Cardiac fibroblast (primary cell): ENCODE results near the gene UGT1A9.

Experiments
- DNase-seq, 2 donors: peaks; one replicate each; pipeline versions ENCODE4 v3.0.0 to v3.0.0-alpha.2; 2010; ENCODE audit warnings: low read depth in 2 of 2
- H3K4me3 ChIP-seq, 2 donors: replicated peaks in 1 of 2; 1 replicate in 1 of 2; 2 replicates in 1 of 2; pipeline ENCODE4 v1.5.1; 2011; ENCODE audit warnings: low read depth in 2 of 2, low read length in 2 of 2, mild to moderate bottlenecking in 2 of 2, moderate library complexity in 1 of 2
- TF ChIP-seq, protein P1 (sequence below): IDR thresholded peaks from one replicate; pipeline ENCODE4 v1.5.1; 2011; ENCODE audit warnings: low read depth, mild to moderate bottlenecking, low read length, inconsistent platforms

The UGT1A9 gene

DNA sequence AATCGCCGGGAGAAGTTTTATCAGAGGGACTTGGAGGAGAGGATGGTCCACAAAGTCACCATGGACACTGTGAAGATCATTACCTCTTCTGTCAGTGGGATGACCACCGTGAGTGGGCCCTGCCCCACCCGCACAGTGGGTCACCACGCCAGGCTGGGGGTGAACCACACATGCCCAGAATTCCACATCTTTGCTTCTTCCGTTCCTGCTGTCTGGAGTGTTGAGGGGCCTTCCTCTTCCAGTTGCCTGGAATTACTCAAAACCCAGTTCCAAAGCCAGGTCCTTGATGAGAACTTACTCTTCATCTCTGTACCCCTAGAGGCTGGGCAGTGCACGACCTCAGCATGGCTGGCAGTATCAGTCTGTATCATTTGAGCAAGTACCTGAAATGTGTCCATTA, 128.5 kb downstream of the UGT1A9 start:
- TF ChIP-seq, protein P1, sequence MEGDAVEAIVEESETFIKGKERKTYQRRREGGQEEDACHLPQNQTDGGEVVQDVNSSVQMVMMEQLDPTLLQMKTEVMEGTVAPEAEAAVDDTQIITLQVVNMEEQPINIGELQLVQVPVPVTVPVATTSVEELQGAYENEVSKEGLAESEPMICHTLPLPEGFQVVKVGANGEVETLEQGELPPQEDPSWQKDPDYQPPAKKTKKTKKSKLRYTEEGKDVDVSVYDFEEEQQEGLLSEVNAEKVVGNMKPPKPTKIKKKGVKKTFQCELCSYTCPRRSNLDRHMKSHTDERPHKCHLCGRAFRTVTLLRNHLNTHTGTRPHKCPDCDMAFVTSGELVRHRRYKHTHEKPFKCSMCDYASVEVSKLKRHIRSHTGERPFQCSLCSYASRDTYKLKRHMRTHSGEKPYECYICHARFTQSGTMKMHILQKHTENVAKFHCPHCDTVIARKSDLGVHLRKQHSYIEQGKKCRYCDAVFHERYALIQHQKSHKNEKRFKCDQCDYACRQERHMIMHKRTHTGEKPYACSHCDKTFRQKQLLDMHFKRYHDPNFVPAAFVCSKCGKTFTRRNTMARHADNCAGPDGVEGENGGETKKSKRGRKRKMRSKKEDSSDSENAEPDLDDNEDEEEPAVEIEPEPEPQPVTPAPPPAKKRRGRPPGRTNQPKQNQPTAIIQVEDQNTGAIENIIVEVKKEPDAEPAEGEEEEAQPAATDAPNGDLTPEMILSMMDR = no peak
- no peak for DNase-seq
- no peak overlapping the region for H3K4me3 ChIP-seq

DNA sequence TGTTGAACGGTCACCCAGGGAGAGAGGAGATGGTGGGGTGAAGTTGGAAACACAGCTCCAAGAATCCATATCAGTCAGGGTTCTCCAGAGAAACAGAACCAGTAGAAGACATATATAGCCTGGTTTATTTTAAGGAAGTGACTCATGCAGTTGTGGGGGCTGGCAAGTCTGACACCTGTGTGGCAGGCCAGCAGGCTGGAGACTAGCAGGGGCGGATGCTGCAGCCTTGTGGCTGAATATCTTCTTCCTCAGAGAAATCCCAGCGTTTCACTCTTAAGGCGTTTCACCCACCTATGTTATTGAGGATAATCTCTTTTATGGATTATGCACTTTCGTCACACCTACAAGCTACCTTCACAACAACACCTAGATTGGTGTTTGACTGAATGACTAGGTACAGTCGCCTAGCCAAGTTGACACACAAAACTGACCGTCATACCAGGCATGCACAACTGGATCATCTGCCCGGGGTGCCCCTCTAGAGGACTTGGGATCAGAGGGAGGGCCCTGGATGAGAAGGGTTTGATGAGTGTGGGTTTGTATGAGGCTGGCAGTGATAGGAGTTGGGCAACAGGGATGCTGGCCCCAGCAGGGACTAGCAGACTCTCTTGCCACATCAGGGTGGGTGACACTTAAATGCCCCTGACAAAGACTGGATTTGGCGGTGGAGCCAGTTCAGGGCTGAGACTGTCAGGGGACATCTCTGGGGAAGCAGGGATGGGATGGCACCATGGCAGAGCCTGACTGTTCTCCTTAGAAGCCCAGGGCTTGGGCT, 129.8 kb downstream of the UGT1A9 start:
- no peak overlapping the region for H3K4me3 ChIP-seq
- peak; percentile 10 to 14 for DNase-seq

DNA sequence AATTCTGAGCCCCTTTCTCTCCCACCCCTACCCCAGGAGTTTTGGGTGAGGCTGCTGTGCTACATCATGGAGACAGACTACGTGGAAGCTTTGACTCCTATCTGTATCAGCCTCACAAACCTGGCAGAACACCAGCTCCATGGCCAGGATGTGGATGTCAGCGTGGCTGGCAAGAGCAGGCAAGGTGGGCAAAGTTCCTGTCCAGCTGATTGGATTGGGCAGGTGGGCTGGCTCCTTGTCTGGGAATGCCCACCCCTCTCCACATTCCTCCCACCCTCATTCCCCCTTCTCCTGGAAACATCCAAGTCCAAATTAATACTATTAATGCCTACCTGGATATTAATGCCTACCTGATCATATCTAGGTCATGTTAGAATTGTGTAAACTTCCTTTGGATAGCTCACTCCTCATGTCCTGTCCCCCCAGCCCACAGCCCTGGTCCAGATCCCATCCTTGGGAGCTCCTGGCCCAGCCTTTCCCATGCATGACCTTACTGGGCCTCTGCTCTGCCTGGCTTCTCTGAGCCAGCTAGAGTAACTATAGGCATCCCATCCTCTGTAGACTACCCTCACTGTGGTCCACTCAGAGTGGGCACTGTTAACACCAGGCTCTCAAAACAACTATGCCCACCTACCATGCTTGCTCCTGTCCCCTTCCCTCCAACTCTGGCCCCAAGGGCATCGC, 130.6 kb downstream of the UGT1A9 start:
- H3K4me3 ChIP-seq = no peak overlapping the region
- TF ChIP-seq, protein P1 = no peak
- no peak for DNase-seq

More for the DNA sequence above, 129.8 kb downstream of the UGT1A9 start:
- TF ChIP-seq, protein P1 = no peak

DNA sequence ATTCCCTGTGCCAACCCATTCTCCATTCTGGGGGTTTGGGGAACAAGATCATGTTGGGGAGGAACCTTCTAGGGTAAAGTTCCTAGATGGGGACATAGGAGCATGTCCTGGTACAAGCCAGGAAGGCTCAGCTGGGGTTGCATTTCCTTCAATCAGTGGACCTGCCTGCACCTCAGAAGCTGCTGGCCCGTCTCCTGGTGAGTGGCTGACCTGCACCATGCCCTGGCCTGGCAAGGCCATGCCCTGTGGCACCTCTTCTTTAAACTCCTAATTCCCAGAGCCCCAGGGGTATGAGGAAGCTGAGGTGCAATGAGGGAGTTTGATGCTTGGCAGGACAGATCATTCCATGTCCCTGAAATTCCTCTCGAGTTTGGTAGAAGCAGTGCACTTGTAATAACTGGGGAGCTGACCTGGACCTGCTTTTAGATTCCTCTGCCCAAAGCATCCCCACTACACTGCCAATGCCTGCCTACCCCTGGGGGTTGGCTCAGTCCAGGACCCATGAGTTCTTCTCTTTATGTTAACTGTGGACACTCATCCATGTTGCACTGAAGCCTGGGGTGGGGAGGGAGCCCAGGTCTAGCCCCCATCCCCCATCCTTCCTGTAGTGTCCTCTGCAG, 131.7 kb downstream of the UGT1A9 start:
- TF ChIP-seq, protein P1 = no peak
- DNase-seq = no peak
- no peak overlapping the region for H3K4me3 ChIP-seq

DNA sequence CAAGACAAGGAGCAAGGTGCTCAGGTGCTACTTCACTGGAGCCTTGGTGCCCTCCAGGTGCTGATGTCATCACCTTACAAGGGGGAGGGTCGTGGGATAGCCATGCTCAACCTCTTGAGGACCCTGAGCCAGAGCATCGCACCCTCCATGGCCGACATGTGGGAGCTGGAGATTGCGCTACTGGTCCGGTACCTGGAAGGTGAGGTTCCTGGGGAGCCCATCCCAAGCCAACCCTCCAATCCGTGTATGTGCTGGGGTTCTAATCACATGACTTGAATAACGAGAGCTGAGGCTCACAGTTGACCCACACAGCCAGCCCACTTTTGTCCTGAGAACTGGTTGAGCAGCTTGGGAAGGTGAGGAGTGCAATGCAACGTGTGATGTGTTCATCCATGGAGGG, 132.3 kb downstream of the UGT1A9 start:
- TF ChIP-seq, protein P1 = no peak
- no peak for DNase-seq
- no peak overlapping the region for H3K4me3 ChIP-seq

DNA sequence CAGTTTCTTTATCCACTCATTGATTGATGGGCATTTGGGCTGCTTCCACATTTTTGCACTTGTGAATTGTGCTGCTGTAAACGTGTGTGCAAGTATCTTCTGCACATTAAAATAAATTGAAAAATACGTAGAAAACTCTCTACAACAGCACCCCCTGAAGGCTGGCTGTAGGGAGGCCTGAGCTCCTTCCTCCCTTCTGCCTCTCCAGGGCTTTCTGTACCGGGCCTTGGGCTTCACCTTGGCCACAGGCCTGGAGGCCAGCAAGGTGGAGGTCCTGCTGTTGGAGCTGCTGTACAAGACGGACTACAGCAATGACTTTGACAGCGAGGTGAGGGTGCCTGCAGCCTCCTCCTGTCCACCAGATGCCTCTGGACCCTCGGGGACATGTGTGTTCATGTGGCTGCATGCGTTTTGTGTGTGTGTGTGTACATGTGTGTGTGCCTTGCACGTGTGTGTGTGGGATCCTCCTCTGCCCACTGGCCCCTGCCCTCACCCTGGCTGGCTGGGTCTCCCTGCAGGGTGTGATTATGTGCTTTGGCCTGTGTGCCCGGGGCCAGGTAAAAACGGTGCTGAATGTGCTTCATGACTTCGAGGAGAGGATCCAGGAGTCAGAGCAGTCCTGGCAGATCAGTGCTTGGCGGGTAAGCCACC, 135.6 kb downstream of the UGT1A9 start:
- TF ChIP-seq, protein P1 = no peak
- no peak for DNase-seq
- H3K4me3 ChIP-seq = no peak overlapping the region
